Measurements from ENCODE around the gene ITGA1. TPM values are rescaled to one million over a fixed set of nuclear protein-coding genes. Genes with fewer than 3 reads are reported as not detected.
A peak's percentile ranks its signal among the peaks of the same experiment; 100 is the strongest.

The ITGA1 gene
- total RNA-seq, 6 experiments from 2014 or later = 46.9 to 101 (median 83.9) TPM

DNA sequence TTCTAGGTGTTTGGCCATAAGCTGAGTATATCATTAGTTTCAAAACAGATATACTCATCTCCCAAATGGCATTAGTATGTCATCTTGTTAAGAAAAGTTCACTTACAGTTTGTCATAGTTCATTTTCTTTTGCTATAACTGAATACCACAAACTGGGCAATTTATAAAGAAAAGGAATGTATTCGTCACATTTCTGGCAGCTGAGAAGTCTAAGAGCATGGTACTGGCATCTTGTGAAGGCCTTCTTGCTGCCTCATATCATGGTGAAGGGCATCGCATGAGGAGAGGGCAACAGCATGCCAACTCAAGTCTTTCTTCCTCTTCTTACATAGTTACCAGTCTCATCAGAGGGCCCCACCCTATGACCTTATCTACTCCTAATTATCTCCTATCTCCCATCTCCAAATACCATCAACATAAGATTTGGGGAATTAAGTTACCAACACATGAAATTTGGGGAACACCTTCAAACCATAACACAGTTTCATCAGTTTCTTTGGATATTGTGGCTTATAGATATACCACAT lies 20.4 kb upstream of the ITGA1 start:
- Mint-ChIP-seq H3K27me3 (ENCODE audit: insufficient read depth) (peaks cover 1% of the 10 kb centered on the region; the same call in 1 of the 2 replicates), H3K27ac (peak overlapping the region; percentile 37; the same call in 1 of the 2 replicates), H3K4me1 (ENCODE audit: low read depth) (peaks cover 31% of the 10 kb centered on the region), H3K9me3 (no peaks in the 10 kb centered on the region), H3K4me3 (no peak overlapping the region), H3K36me3 (ENCODE audit: low read depth) (no peaks in the 10 kb centered on the region)
- DNase-seq = peak; percentile 20
- TF ChIP-seq, protein P1, sequence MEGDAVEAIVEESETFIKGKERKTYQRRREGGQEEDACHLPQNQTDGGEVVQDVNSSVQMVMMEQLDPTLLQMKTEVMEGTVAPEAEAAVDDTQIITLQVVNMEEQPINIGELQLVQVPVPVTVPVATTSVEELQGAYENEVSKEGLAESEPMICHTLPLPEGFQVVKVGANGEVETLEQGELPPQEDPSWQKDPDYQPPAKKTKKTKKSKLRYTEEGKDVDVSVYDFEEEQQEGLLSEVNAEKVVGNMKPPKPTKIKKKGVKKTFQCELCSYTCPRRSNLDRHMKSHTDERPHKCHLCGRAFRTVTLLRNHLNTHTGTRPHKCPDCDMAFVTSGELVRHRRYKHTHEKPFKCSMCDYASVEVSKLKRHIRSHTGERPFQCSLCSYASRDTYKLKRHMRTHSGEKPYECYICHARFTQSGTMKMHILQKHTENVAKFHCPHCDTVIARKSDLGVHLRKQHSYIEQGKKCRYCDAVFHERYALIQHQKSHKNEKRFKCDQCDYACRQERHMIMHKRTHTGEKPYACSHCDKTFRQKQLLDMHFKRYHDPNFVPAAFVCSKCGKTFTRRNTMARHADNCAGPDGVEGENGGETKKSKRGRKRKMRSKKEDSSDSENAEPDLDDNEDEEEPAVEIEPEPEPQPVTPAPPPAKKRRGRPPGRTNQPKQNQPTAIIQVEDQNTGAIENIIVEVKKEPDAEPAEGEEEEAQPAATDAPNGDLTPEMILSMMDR (IDR thresholded peaks at IDR 0.05) = no peak

DNA sequence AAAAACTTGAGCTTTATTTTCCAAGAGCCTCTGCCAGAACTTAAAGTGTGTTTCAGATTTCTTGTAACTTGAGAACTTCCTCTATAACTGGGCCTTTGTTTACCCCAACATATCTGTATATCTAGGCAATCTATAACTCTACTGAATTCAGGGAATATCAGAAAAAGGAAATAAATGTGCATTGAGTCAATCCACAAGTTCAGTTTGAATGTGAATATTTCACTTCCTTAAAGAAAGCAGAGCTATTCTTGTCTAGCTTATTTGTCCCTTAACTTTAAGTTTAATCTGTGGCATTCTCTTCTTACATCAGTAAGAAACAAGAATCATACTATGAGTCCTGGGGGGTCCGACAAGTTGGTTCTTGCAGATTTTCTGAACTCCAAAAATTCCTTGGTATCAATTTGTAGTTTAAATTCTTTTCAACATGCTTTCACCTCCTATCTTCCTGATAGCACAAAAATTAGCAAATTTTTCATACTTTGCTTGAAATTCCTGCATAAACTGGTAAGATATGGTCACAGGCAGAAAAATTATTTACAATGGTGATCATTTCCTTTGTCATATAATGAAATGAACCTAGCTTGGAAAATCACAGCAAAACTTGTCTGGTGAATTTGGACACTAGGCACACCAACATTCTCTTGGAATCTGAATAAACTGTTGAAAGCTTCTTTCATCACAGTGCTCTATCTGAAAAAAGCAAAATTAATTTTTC lies 19.8 kb upstream of the ITGA1 start:
- H3K4me3 Mint-ChIP-seq = no peak overlapping the region
- no peaks in the 10 kb centered on the region for H3K9me3 Mint-ChIP-seq
- no peak overlapping the region for H3K27ac Mint-ChIP-seq
- H3K36me3 Mint-ChIP-seq (ENCODE audit: low read depth) = no peaks in the 10 kb centered on the region
- TF ChIP-seq, protein P1 (IDR thresholded peaks at IDR 0.05) = no peak
- peaks cover 31% of the 10 kb centered on the region for H3K4me1 Mint-ChIP-seq (ENCODE audit: low read depth)
- no peak for DNase-seq
- H3K27me3 Mint-ChIP-seq (ENCODE audit: insufficient read depth) = peaks cover 1% of the 10 kb centered on the region; the same call in 1 of the 2 replicates

DNA sequence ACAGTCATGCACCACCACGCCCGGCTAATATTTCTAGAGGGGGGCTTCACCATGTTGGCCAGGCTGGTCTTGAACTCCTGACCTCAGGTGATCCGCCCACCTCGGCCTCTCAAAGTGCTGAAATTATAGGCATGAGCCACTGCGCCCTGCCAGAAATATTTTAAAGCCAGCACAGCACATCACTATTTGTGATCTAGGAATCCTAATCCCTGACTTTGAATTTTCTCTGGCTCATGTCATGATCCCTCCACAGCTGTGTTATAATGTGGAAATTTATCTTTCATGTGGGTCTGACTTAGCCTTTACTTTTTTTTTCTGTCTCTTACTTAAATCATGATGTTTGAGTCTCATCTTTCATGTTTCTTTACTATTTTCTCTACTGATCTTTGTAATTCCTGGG lies 18.7 kb upstream of the ITGA1 start:
- Mint-ChIP-seq H3K27ac (no peak overlapping the region; the same call in 1 of the 2 replicates), H3K4me3 (no peak overlapping the region), H3K4me1 (ENCODE audit: low read depth) (peaks cover 31% of the 10 kb centered on the region), H3K27me3 (ENCODE audit: insufficient read depth) (peaks cover 1% of the 10 kb centered on the region; the same call in 1 of the 2 replicates), H3K9me3 (no peaks in the 10 kb centered on the region), H3K36me3 (ENCODE audit: low read depth) (no peaks in the 10 kb centered on the region)
- DNase-seq = peak; percentile 50
- TF ChIP-seq, protein P1 (IDR thresholded peaks at IDR 0.05) = no peak

DNA sequence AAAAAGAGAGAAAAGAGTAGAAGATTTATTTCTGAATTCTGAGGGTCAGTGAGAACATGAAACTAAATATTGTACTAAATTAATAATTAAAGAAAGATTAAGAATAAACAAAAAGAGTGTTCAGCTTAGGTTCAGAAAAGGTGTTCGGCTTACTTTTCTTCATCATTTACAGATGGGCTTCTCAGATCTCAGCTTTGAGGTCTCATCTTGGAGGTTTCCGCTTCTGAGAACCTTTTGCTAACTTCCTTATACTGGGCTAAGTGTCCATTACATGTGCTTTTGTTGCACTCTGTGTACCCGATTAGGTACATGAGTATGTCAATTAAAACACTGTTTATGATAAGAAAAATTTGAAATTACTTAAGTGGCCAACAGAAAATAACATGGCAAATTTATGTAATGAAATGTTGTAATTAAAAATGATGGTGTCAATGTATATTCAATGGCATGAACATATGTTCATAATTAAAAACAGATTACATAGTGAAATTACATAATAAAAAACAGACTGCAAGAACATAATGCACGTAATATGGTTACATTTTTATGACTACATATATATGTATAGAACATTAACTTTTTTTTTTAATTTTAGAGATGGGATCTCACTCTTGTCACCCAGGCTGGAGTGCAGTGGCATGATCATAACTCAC lies 17.3 kb upstream of the ITGA1 start:
- H3K27me3 Mint-ChIP-seq (ENCODE audit: insufficient read depth) = peaks cover 1% of the 10 kb centered on the region; the same call in 1 of the 2 replicates
- no peak overlapping the region for H3K27ac Mint-ChIP-seq
- no peak overlapping the region for H3K4me3 Mint-ChIP-seq
- TF ChIP-seq, protein P1 (IDR thresholded peaks at IDR 0.05) = no peak
- DNase-seq = no peak
- peaks cover 31% of the 10 kb centered on the region for H3K4me1 Mint-ChIP-seq (ENCODE audit: low read depth)
- no peaks in the 10 kb centered on the region for H3K36me3 Mint-ChIP-seq (ENCODE audit: low read depth)
- H3K9me3 Mint-ChIP-seq = no peaks in the 10 kb centered on the region

DNA sequence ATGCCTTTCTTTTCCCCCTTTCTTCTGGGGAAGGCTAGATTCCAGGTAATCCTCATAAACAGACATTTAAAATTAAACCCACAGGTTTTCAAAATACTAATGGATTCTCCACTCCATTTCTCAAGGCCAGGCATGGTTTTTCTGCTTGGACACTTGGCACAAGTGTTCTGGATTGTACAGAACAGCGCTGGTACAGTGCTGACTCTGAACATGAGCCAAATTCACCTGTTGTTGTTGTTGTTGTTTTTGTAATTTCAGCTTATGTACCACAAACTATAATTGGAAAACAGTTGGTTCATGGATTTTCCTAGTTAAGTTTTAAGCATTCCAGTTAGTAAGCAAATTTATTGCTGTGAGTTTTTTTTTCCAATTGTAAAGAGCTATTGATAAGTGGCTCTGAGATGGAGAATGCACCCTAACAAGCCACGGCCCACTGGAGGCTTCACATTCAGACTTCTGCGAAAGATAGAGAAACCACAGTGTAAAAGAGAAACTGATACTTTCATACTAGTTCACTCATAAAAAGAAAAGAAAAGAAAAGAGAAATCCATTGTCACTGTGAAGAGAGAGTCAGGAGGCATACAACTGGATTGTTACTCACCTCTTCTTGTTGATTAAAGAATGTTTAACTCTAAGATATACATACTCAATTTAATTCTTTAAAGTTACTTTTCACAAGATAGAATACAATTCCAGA lies 16.2 kb upstream of the ITGA1 start:
- Mint-ChIP-seq H3K4me3 (no peak overlapping the region), H3K27ac (no peak overlapping the region), H3K36me3 (ENCODE audit: low read depth) (no peaks in the 10 kb centered on the region), H3K27me3 (ENCODE audit: insufficient read depth) (peaks cover 1% of the 10 kb centered on the region; the same call in 1 of the 2 replicates), H3K4me1 (ENCODE audit: low read depth) (peaks cover 29% of the 10 kb centered on the region), H3K9me3 (no peaks in the 10 kb centered on the region)
- TF ChIP-seq, protein P1 (IDR thresholded peaks at IDR 0.05) = no peak
- DNase-seq = no peak

Measured in HFFc6 (cell line).